SK-N-SH (cell line): Measurements from ENCODE around the gene FAM184A. TPM values are rescaled to one million over a fixed set of nuclear protein-coding genes. Genes with fewer than 3 reads are reported as not detected.

ENCODE experiments used
- CTCF ChIA-PET: fragments of 300-600, 350-600 bp; formaldehyde crosslinking; extraction: SDS; loops from one replicate; lab custom pipeline; 2021; lab: Yijun Ruan, JAX
- POLR2A ChIA-PET: fragments of 350-600 bp; sonication (Branson Sonifier 250); formaldehyde crosslinking; extraction: SDS; loops from one replicate; lab custom pipeline; 2020; ENCODE audit warnings: antibody characterized with exemption, inconsistent platforms; lab: Yijun Ruan, JAX
- DNase-seq: peaks from one replicate; pipeline ENCODE4 v3.0.0; 2012
- H2AFZ ChIP-seq: fragments of 200-600 bp; sonication (generic); 2 replicates; pipeline ENCODE4 v1.8.1; 2016; ENCODE audit warnings: antibody characterized with exemption, mild to moderate bottlenecking, low read depth
- H3F3A ChIP-seq: fragments of 200-600 bp; sonication (generic); replicated peaks from 2 replicates; pipeline ENCODE3; 2016; ENCODE audit warnings: antibody characterized with exemption, mild to moderate bottlenecking; ENCODE audit not compliant: insufficient read depth
- H3K27ac ChIP-seq, 2 experiments: fragments of 200-500 bp in 1 of 2; fragments of 200-600 bp in 1 of 2; sonication (Bioruptor generic) in 1 of 2; sonication (generic), shearing (Covaris generic) in 1 of 2; 2 replicates each; pipeline versions ENCODE4 v1.5.1 to v1.6.1; 2014 to 2016; ENCODE audit warnings: low read depth in 2 of 2, inconsistent platforms in 1 of 2, low read length in 1 of 2, mild to moderate bottlenecking in 1 of 2, mixed read lengths in 1 of 2
- H3K27me3 ChIP-seq: fragments of 200-600 bp; sonication (generic), shearing (Covaris generic); 2 replicates; pipeline ENCODE4 v1.6.1; 2016; ENCODE audit warnings: mixed run types; ENCODE audit not compliant: insufficient read depth
- H3K36me3 ChIP-seq, 2 experiments: fragments of 200-500 bp in 1 of 2; fragments of 200-600 bp in 1 of 2; sonication (Bioruptor generic) in 1 of 2; sonication (generic) in 1 of 2; replicated peaks in 1 of 2; 2 replicates each; pipeline versions ENCODE3 to v1.5.1; 2014 to 2016; ENCODE audit warnings: low read length in 1 of 2, mild to moderate bottlenecking in 1 of 2; ENCODE audit not compliant: insufficient read depth in 2 of 2, control insufficient read depth in 1 of 2
- H3K4me1 ChIP-seq, 2 experiments: fragments of 200-500 bp in 1 of 2; fragments of 200-600 bp in 1 of 2; sonication (Bioruptor generic) in 1 of 2; sonication (generic), shearing (Covaris generic) in 1 of 2; 2 replicates each; pipeline versions ENCODE4 v1.5.1 to v1.6.1; 2014 to 2016; ENCODE audit warnings: low read depth in 1 of 2, low read length in 1 of 2, mixed run types in 1 of 2; ENCODE audit not compliant: insufficient read depth in 2 of 2, control insufficient read depth in 1 of 2
- H3K4me2 ChIP-seq: fragments of 200-600 bp; sonication (generic), shearing (Covaris generic); 2 replicates; pipeline ENCODE4 v1.6.1; 2017; ENCODE audit warnings: mixed run types
- H3K4me3 ChIP-seq, 2 experiments: fragments of 200-500 bp in 1 of 2; fragments of 200-600 bp in 1 of 2; sonication (Bioruptor generic) in 1 of 2; sonication (generic), shearing (Covaris generic) in 1 of 2; 2 replicates each; pipeline versions ENCODE4 v1.5.1 to v1.8.1; 2014 to 2016; ENCODE audit warnings: low read depth in 2 of 2, inconsistent platforms in 1 of 2, low read length in 1 of 2, mild to moderate bottlenecking in 1 of 2, mixed read lengths in 1 of 2, moderate library complexity in 1 of 2
- H3K79me2 ChIP-seq: fragments of 200-600 bp; sonication (generic); 2 replicates; pipeline ENCODE4 v1.8.1; 2017; ENCODE audit warnings: mild to moderate bottlenecking; ENCODE audit not compliant: insufficient read depth
- H3K9ac ChIP-seq: fragments of 200-600 bp; sonication (generic); 2 replicates; pipeline ENCODE4 v1.6.1; 2017; ENCODE audit warnings: mixed run types
- H3K9me2 ChIP-seq: fragments of 200-600 bp; sonication (generic); 2 replicates; pipeline ENCODE4 v1.6.1; 2017; ENCODE audit warnings: mixed run types
- H3K9me3 ChIP-seq: fragments of 200-600 bp; sonication (generic); 2 replicates; pipeline ENCODE4 v1.6.1; 2017; ENCODE audit warnings: mixed run types, mild to moderate bottlenecking, moderate library complexity
- H4K20me1 ChIP-seq: fragments of 200-600 bp; sonication (generic); 2 replicates; pipeline ENCODE4 v1.6.1; 2017; ENCODE audit warnings: mild to moderate bottlenecking, mixed run types; ENCODE audit not compliant: insufficient read depth
- ELF1 ChIP-seq: IDR thresholded peaks from 2 replicates; pipeline ENCODE4 v1.4.0; 2012
- EP300 ChIP-seq, 2 experiments: IDR thresholded peaks; 2 replicates each; pipeline versions ENCODE4 v1.4.0 to v1.6.1; 2012; ENCODE audit warnings: borderline replicate concordance in 1 of 2, low read depth in 1 of 2, low read length in 1 of 2
- FOXM1 ChIP-seq: IDR thresholded peaks from 2 replicates; pipeline ENCODE4 v1.4.0; 2012; ENCODE audit warnings: low read depth, mild to moderate bottlenecking
- MEF2A ChIP-seq: IDR thresholded peaks from 2 replicates; pipeline ENCODE4 v1.4.0; 2012; ENCODE audit warnings: low read depth, borderline replicate concordance
- POLR2AphosphoS5 ChIP-seq: IDR thresholded peaks from 2 replicates; pipeline ENCODE4 v1.6.1; 2012; ENCODE audit warnings: low read depth, low read length
- SMC3 ChIP-seq: IDR thresholded peaks from 2 replicates; pipeline ENCODE4 v1.6.1; 2012; ENCODE audit warnings: low read depth, low read length, improper control_type of control experiment
- TAF1 ChIP-seq: IDR thresholded peaks from 2 replicates; pipeline ENCODE4 v1.6.1; 2012; ENCODE audit warnings: low read depth, mild to moderate bottlenecking, low read length, moderate library complexity, borderline replicate concordance
- WGBS: methylation state at CpG from one replicate; pipeline ENCODE4 v1.1.6; 2017; ENCODE audit warnings: low lambda C conversion rate; 5-methylcytosine and 5-hydroxymethylcytosine counted together
- polyA plus RNA-seq, 3 experiments: library from polyadenylated mRNA; depleted of rRNA; stranded (reverse); fragments of >200 nt; gene quantifications; 2 replicates each; pipeline ENCODE4 v1.2.3, GENCODE V29; 2012
- TF ChIP-seq, protein P1 (sequence below): IDR thresholded peaks from 2 replicates; pipeline ENCODE4 v1.4.0; 2012; ENCODE audit warnings: low read depth
- TF ChIP-seq, protein P2 (sequence below): fragments of 150-350 bp; IDR thresholded peaks from 2 replicates; pipeline ENCODE4 v1.6.1; 2017; ENCODE audit warnings: antibody characterized with exemption, low read length, low read depth, borderline replicate concordance
- TF ChIP-seq, protein P3 (sequence below): fragments of 200-600 bp; sonication (generic); IDR thresholded peaks from 2 replicates; pipeline ENCODE4 v1.6.1; 2017; ENCODE audit warnings: antibody characterized with exemption, mild to moderate bottlenecking, moderate library complexity
- TF ChIP-seq, protein P4 (sequence below): fragments of 150-350 bp; IDR thresholded peaks from 2 replicates; pipeline ENCODE4 v1.6.1; 2016; ENCODE audit warnings: mild to moderate bottlenecking, low read depth, low read length

Gene FAM184A
- polyA plus RNA-seq, 1 of the 3 experiments (the other 2 are of a cell fraction) = 0.38 TPM

DNA sequence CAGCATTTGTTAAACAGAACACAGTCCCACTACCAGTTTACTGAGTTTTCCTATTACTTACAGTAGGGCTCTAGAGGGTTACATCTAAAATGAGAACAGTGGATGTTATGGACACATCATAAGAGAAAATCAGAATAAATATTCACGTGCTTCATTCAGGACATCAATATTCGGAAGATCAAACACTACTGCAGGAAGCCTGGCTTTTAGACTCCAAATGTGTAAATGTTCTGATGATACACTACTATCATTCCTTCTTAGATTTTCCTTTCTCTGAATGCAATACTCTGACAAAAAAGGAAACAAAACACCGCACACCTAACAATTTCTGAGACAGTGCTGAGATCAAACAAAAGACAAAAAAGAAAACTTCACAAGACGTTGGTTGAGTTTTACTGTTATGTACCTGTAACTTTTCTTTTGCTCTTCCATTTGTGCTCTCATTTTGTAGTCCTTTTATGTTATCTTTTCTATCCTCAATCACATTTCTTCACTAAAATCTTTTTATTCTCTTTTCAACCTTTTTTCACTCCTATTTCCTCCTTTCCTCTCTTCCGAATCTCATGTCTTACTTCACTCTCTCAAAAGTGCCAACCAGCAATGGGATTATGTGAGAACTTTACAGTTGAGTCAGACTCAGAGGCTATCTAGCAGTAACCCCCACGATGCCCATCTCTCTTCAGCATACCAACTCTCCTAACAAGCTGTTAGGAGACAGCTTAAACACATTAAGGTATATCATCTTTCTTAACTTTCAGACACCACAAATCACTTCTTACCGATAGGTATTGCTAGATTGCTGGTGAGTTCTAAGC lies 1.7 kb downstream of the FAM184A start (continued):
- TF ChIP-seq, protein P1, sequence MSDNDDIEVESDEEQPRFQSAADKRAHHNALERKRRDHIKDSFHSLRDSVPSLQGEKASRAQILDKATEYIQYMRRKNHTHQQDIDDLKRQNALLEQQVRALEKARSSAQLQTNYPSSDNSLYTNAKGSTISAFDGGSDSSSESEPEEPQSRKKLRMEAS = no peak

DNA sequence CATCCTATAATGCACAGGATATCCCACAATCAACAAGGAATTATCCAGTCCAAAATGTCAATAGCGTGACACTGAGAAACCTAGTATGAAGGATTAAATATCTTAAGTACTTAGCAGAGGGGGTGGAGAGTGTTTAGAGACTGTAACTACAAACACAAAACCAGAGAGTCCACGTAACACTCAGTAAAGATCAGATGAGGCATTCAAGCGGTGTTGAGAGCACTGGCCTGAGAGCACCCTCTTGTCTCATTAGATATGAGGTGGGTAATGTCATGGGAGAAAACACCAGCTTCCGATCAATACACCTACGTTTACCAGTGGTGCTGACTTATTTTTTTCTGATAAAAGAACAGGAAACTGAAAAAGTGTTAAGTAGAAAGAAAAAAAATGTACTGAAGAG lies 2.3 kb downstream of the FAM184A start:
- Histone ChIP-seq H3K79me2 (no peaks in the 10 kb centered on the region), H3K4me2 (no peak overlapping the region), H3K4me1 (peaks cover 0 to 4% of the 10 kb centered on the region in 2 experiments; a peak in 3 of 4 replicates), H2AFZ (no peak overlapping the region), H3K9me3 (no peaks in the 10 kb centered on the region), H4K20me1 (no peaks in the 10 kb centered on the region), H3K4me3 (no peak overlapping the region), H3K27ac (no peak overlapping the region), H3K9ac (no peak overlapping the region), H3K36me3 (no peaks in the 10 kb centered on the region), H3K27me3 (no peaks in the 10 kb centered on the region; the same call in 1 of the 2 replicates), H3F3A (peaks cover 9% of the 10 kb centered on the region), H3K9me2 (no peaks in the 10 kb centered on the region)
- CTCF ChIA-PET = interaction anchor here (0.6 kb wide), 1 partner anchor 24 kb away, joined by 3 read pairs; no protein-coding TSS in a partner anchor
- WGBS = 85% methylated on average over 5 of the region's 5 CpGs
- TF ChIP-seq, protein P1 = no peak
- TF ChIP-seq, protein P2, sequence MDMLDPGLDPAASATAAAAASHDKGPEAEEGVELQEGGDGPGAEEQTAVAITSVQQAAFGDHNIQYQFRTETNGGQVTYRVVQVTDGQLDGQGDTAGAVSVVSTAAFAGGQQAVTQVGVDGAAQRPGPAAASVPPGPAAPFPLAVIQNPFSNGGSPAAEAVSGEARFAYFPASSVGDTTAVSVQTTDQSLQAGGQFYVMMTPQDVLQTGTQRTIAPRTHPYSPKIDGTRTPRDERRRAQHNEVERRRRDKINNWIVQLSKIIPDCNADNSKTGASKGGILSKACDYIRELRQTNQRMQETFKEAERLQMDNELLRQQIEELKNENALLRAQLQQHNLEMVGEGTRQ = no peak
- TF ChIP-seq, protein P3, sequence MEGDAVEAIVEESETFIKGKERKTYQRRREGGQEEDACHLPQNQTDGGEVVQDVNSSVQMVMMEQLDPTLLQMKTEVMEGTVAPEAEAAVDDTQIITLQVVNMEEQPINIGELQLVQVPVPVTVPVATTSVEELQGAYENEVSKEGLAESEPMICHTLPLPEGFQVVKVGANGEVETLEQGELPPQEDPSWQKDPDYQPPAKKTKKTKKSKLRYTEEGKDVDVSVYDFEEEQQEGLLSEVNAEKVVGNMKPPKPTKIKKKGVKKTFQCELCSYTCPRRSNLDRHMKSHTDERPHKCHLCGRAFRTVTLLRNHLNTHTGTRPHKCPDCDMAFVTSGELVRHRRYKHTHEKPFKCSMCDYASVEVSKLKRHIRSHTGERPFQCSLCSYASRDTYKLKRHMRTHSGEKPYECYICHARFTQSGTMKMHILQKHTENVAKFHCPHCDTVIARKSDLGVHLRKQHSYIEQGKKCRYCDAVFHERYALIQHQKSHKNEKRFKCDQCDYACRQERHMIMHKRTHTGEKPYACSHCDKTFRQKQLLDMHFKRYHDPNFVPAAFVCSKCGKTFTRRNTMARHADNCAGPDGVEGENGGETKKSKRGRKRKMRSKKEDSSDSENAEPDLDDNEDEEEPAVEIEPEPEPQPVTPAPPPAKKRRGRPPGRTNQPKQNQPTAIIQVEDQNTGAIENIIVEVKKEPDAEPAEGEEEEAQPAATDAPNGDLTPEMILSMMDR = no peak
- TF ChIP-seq TAF1 (no peak), EP300 (IDR thresholded peaks at IDR 0.05; ENCODE audit: borderline replicate concordance in 1 of 2, low read depth in 1 of 2, low read length in 1 of 2) (no peak), ELF1 (no peak), MEF2A (no peak), POLR2AphosphoS5 (no peak), SMC3 (no peak), FOXM1 (no peak)
- TF ChIP-seq, protein P4, sequence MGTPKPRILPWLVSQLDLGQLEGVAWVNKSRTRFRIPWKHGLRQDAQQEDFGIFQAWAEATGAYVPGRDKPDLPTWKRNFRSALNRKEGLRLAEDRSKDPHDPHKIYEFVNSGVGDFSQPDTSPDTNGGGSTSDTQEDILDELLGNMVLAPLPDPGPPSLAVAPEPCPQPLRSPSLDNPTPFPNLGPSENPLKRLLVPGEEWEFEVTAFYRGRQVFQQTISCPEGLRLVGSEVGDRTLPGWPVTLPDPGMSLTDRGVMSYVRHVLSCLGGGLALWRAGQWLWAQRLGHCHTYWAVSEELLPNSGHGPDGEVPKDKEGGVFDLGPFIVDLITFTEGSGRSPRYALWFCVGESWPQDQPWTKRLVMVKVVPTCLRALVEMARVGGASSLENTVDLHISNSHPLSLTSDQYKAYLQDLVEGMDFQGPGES = no peak
- POLR2A ChIA-PET = no interaction called here
- no peak for DNase-seq
